MCF 10A (cell line): ENCODE data around the gene COCH. TPM values are rescaled to one million over a fixed set of nuclear protein-coding genes. Genes with fewer than 3 reads are reported as not detected.

Experiments
- BruUV-seq: library from RNA; stranded (reverse); fragments of 400-500 nt; replicated peaks from 2 replicates; lab custom pipeline; 2021; lab: Mats Ljungman, UMichigan
- CTCF ChIA-PET: fragments of 300-600 bp; sonication (Branson Sonifier 250); formaldehyde crosslinking; extraction: SDS; loops from one replicate; lab custom pipeline; 2021; ENCODE audit warnings: antibody characterized with exemption, inconsistent platforms; lab: Yijun Ruan, JAX
- POLR2A ChIA-PET: fragments of 300-600, 350-650 bp; sonication (Branson Sonifier 250); formaldehyde crosslinking; extraction: SDS; loops from one replicate; lab custom pipeline; 2020; ENCODE audit warnings: antibody characterized with exemption, inconsistent platforms; lab: Yijun Ruan, JAX
- DNase-seq: peaks from one replicate; pipeline ENCODE4 v3.0.0-alpha.2; 2018; ENCODE audit not compliant: unreplicated experiment
- H3K27ac Mint-ChIP-seq: one replicate; pipeline ENCODE4 v1.8.0; 2022; ENCODE audit warnings: mild to moderate bottlenecking, low read depth, mixed read lengths; ENCODE audit not compliant: unreplicated experiment
- H3K27me3 Mint-ChIP-seq: one replicate; pipeline ENCODE4 v1.8.0; 2022; ENCODE audit warnings: mixed read lengths; ENCODE audit not compliant: insufficient read depth, unreplicated experiment
- H3K36me3 Mint-ChIP-seq: one replicate; pipeline ENCODE4 v1.8.0; 2022; ENCODE audit warnings: mild to moderate bottlenecking, moderate library complexity, mixed read lengths; ENCODE audit not compliant: insufficient read depth, unreplicated experiment
- H3K4me1 Mint-ChIP-seq: one replicate; pipeline ENCODE4 v1.8.0; 2022; ENCODE audit warnings: mixed read lengths; ENCODE audit not compliant: insufficient read depth, unreplicated experiment
- H3K4me3 Mint-ChIP-seq: one replicate; pipeline ENCODE4 v1.8.0; 2022; ENCODE audit warnings: mild to moderate bottlenecking, moderate library complexity, mixed read lengths; ENCODE audit not compliant: unreplicated experiment
- H3K9me3 Mint-ChIP-seq: one replicate; pipeline ENCODE4 v1.8.0; 2022; ENCODE audit warnings: mixed read lengths; ENCODE audit not compliant: unreplicated experiment
- CTCF ChIP-seq: fragments of 200-600 bp; IDR thresholded peaks from one replicate; pipeline ENCODE4 v1.8.0; 2022; ENCODE audit warnings: antibody characterized with exemption, mild to moderate bottlenecking; ENCODE audit not compliant: unreplicated experiment
- intact Hi-C: fragments of 100-400 bp; cut with micrococcal nuclease; formaldehyde crosslinking; loops from 2 replicates; pipeline ENCODE4 v1.14.1; 2022
- total RNA-seq: library from RNA; stranded (reverse); gene quantifications from 2 replicates; pipeline ENCODE4 v1.2.3, GENCODE V29; 2022

Gene COCH
- total RNA-seq, 1 experiment from 2014 or later, result 0.23 TPM

- no peak for TF ChIP-seq CTCF
- ChIA-PET POLR2A (interaction anchor here (0.6 kb wide), 1 partner anchor 1305 kb away, joined by 3 read pairs; no protein-coding TSS in a partner anchor), CTCF (interaction anchor here (0.6 kb wide), 2 partner anchors 134 to 210 kb away, joined by 3 to 4 read pairs; no protein-coding TSS in a partner anchor)
- Mint-ChIP-seq H3K27me3 (no peaks in the 10 kb centered on the region), H3K36me3 (peaks cover 37% of the 10 kb centered on the region), H3K9me3 (no peaks in the 10 kb centered on the region), H3K4me3 (no peak overlapping the region), H3K4me1 (no peaks in the 10 kb centered on the region), H3K27ac (no peak overlapping the region)
- intact Hi-C loops, result no loop called here
- BruUV-seq, result no TSS peak
- no peak for DNase-seq
Measured at GRCh38 chr14:30907659-30908057, 33.3 kb downstream of the COCH start.

- Mint-ChIP-seq H3K9me3 (no peaks in the 10 kb centered on the region), H3K4me3 (no peak overlapping the region), H3K27ac (no peak overlapping the region), H3K4me1 (no peaks in the 10 kb centered on the region), H3K36me3 (peaks cover 36% of the 10 kb centered on the region), H3K27me3 (no peaks in the 10 kb centered on the region)
- intact Hi-C loops, result no loop called here
- CTCF ChIA-PET, result no interaction called here
- TF ChIP-seq CTCF, result no peak
- no TSS peak for BruUV-seq
- POLR2A ChIA-PET, result no interaction called here
- no peak for DNase-seq
Measured at GRCh38 chr14:30908826-30909225, 34.5 kb downstream of the COCH start.

- Mint-ChIP-seq H3K27ac (no peak overlapping the region), H3K9me3 (no peaks in the 10 kb centered on the region), H3K4me1 (no peaks in the 10 kb centered on the region), H3K4me3 (no peak overlapping the region), H3K36me3 (peaks cover 28% of the 10 kb centered on the region), H3K27me3 (no peaks in the 10 kb centered on the region)
- BruUV-seq, result no TSS peak
- TF ChIP-seq CTCF, result no peak
- no peak for DNase-seq
- intact Hi-C loops, result no loop called here
- CTCF ChIA-PET, result interaction anchor here (0.6 to 1.2 kb wide), 3 partner anchors 9 to 132 kb away, joined by 3 read pairs; no protein-coding TSS in a partner anchor
- POLR2A ChIA-PET, result interaction anchor here (1.2 to 2.3 kb wide), 2 partner anchors 11 to 12 kb away, joined by 3 to 14 read pairs; no protein-coding TSS in a partner anchor
Measured at GRCh38 chr14:30914812-30915211, 40.5 kb downstream of the COCH start.

GRCh38 chr14:30915596-30915995 lies 41.2 kb downstream of the COCH start:
- intact Hi-C loops, result no loop called here
- no peak for TF ChIP-seq CTCF
- POLR2A ChIA-PET, result interaction anchor here (0.6 to 2.3 kb wide), 3 partner anchors 11 to 274 kb away, joined by 3 to 14 read pairs (median 3); no protein-coding TSS in a partner anchor
- H3K4me1 Mint-ChIP-seq, result peaks cover 1% of the 10 kb centered on the region
- H3K27me3 Mint-ChIP-seq, result no peaks in the 10 kb centered on the region
- H3K36me3 Mint-ChIP-seq, result peaks cover 32% of the 10 kb centered on the region
- H3K27ac Mint-ChIP-seq, result no peak overlapping the region
- no peaks in the 10 kb centered on the region for H3K9me3 Mint-ChIP-seq
- no TSS peak for BruUV-seq
- no peak for DNase-seq
- CTCF ChIA-PET, result interaction anchor here (0.5 to 0.6 kb wide), 2 partner anchors 12 to 1714 kb away, joined by 3 to 5 read pairs; no protein-coding TSS in a partner anchor
- no peak overlapping the region for H3K4me3 Mint-ChIP-seq
